Tibial nerve (tissue), 4 donors: ENCODE measurements around the gene C1orf159. TPM values are rescaled to one million over a fixed set of nuclear protein-coding genes. Genes with fewer than 3 reads are reported as not detected.

Source experiments
- DNase-seq, 2 donors: peaks; one replicate each; pipeline ENCODE4 v3.0.0-alpha.2; 2019; ENCODE audit warnings: low spot score in 2 of 2
- H3K27ac ChIP-seq, 4 donors: fragments of 200-600 bp; sonication (generic) in 3 of 4; one replicate each; pipeline ENCODE4 v1.5.1; 2017 to 2019; ENCODE audit warnings: mild to moderate bottlenecking in 1 of 4
- H3K27me3 ChIP-seq, 2 donors: fragments of 200-600 bp; sonication (generic) in 1 of 2; one replicate each; pipeline versions ENCODE4 v1.5.1 to v1.6.0; 2017 to 2019
- H3K36me3 ChIP-seq, 3 donors: fragments of 200-600 bp; sonication (generic); one replicate each; pipeline ENCODE4 v1.5.1; 2018 to 2019
- H3K4me1 ChIP-seq, 4 donors: fragments of 200-600 bp; sonication (generic) in 3 of 4; one replicate each; pipeline ENCODE4 v1.5.1; 2017 to 2019
- H3K4me3 ChIP-seq, 4 donors: fragments of 200-600 bp; sonication (generic) in 3 of 4; one replicate each; pipeline ENCODE4 v1.5.1; 2017 to 2019; ENCODE audit warnings: mild to moderate bottlenecking in 1 of 4, moderate library complexity in 1 of 4
- H3K9me3 ChIP-seq, 4 donors: fragments of 200-600 bp; sonication (generic) in 3 of 4; one replicate each; pipeline ENCODE4 v1.5.1; 2017 to 2019
- CTCF ChIP-seq, 5 experiments: fragments of 200-600 bp in 3 of 5; fragments of 450-650 bp in 2 of 5; sonication (generic) in 3 of 5; IDR thresholded peaks; one replicate each; pipeline ENCODE4 v1.5.1; 2016 to 2019; ENCODE audit warnings: antibody characterized with exemption in 5 of 5, mild to moderate bottlenecking in 3 of 5, moderate library complexity in 2 of 5
- EP300 ChIP-seq, 2 donors: sonication (generic); formaldehyde crosslinking; IDR thresholded peaks; one replicate each; pipeline ENCODE4 v1.6.1; 2017; ENCODE audit warnings: antibody characterized with exemption in 2 of 2, mild to moderate bottlenecking in 1 of 2
- POLR2A ChIP-seq, 2 donors: fragments of 450-650 bp; IDR thresholded peaks; one replicate each; pipeline ENCODE4 v1.6.1; 2017; ENCODE audit warnings: antibody characterized with exemption in 2 of 2, mild to moderate bottlenecking in 2 of 2, moderate library complexity in 2 of 2
- WGBS, 2 donors: methylation state at CpG; one replicate each; pipeline ENCODE4 v1.1.5; 2018; 5-methylcytosine and 5-hydroxymethylcytosine counted together
- total RNA-seq, 4 donors: library from RNA; depleted of rRNA; stranded (reverse); fragments of >200 nt; gene quantifications; one replicate each; pipeline ENCODE4 v1.1.0, GENCODE V29; 2016

Gene C1orf159
- total RNA-seq, 4 donors from 2014 or later: 18.4 to 29.4 (median 23.1) TPM

GRCh38 chr1:1032424-1032823, 83.5 kb downstream of the C1orf159 start:
- TF ChIP-seq POLR2A (IDR thresholded peaks at IDR 0.05) (no peak), EP300 (IDR thresholded peaks at IDR 0.05) (no peak), CTCF (IDR thresholded peaks at IDR 0.05) (no peak)
- Histone ChIP-seq H3K4me3 (peak overlapping the region in 1 of 4 donors; percentile 53), H3K27ac (peak overlapping the region in 1 of 4 donors; percentile 42), H3K36me3 (peaks cover 0 to 24% (median 0%) of the 10 kb centered on the region in 3 donors), H3K4me1 (peaks cover 0 to 40% (median 24%) of the 10 kb centered on the region in 4 donors), H3K9me3 (no peaks in the 10 kb centered on the region), H3K27me3 (peaks cover 0 to 26% of the 10 kb centered on the region in 2 donors)
- WGBS, 2 donors: 47 to 52% methylated on average over 14 to 16 of the region's 16 CpGs
- DNase-seq: no peak

Other genes with a start within 250 kb of the C1orf159 start
- gene SAMD11, start 192.2 kb downstream of the C1orf159 start, total RNA-seq: 10 to 100 TPM in 2 of 4 donors, 1 to 10 TPM in 2; 2.6 to 15.9 (median 11.5) TPM
- 10 to 100 TPM; 28.2 to 54.0 (median 46.4) TPM for gene NOC2L, start 156.8 kb downstream of the C1orf159 start, total RNA-seq
- 10 to 100 TPM in 3 of 4 donors, 1 to 10 TPM in 1; 4.2 to 19.2 (median 11.9) TPM for gene KLHL17, start 155.5 kb downstream of the C1orf159 start, total RNA-seq
- 1 to 10 TPM in 1 of 4 donors, under 1 TPM in 1, not detected in 2; 0.21 to 2.4 TPM for gene PLEKHN1, start 149.6 kb downstream of the C1orf159 start, total RNA-seq
- gene PERM1, start 134.0 kb downstream of the C1orf159 start, total RNA-seq: under 1 TPM in 2 of 4 donors, not detected in 2; 0.22 to 0.78 TPM
- gene HES4, start 116.0 kb downstream of the C1orf159 start, total RNA-seq: 10 to 100 TPM; 26.9 to 70.8 (median 58.7) TPM
- gene ISG15, start 102.6 kb downstream of the C1orf159 start, total RNA-seq: 10 to 100 TPM; 29.1 to 65.4 (median 48.7) TPM
- gene AGRN, start 96.0 kb downstream of the C1orf159 start, total RNA-seq: 10 to 100 TPM; 10.9 to 35.7 (median 20.6) TPM
- not detected for gene RNF223, start 41.8 kb downstream of the C1orf159 start, total RNA-seq
- gene TTLL10, start 57.8 kb upstream of the C1orf159 start, total RNA-seq: not detected
- under 1 TPM in 1 of 4 donors, not detected in 3; 0.44 TPM for gene TNFRSF18, start 90.5 kb upstream of the C1orf159 start, total RNA-seq
- 1 to 10 TPM in 2 of 4 donors, under 1 TPM in 2; 0.39 to 3.7 (median 0.97) TPM for gene TNFRSF4, start 98.1 kb upstream of the C1orf159 start, total RNA-seq
- 100 to 1,000 TPM in 3 of 4 donors, 10 to 100 TPM in 1; 93.3 to 170 (median 110) TPM for gene SDF4, start 115.9 kb upstream of the C1orf159 start, total RNA-seq
- gene B3GALT6, start 116.1 kb upstream of the C1orf159 start, total RNA-seq: 10 to 100 TPM; 13.3 to 24.0 (median 21.4) TPM
- gene C1QTNF12, start 130.6 kb upstream of the C1orf159 start, total RNA-seq: 1 to 10 TPM in 3 of 4 donors, under 1 TPM in 1; 0.84 to 3.0 (median 1.8) TPM
- 10 to 100 TPM; 42.2 to 61.0 (median 53.5) TPM for gene UBE2J2, start 157.8 kb upstream of the C1orf159 start, total RNA-seq
- gene SCNN1D, start 164.3 kb upstream of the C1orf159 start, total RNA-seq: 10 to 100 TPM in 2 of 4 donors, 1 to 10 TPM in 2; 5.4 to 14.9 (median 9.8) TPM
- 100 to 1,000 TPM in 1 of 4 donors, 10 to 100 TPM in 3; 34.3 to 125 (median 69.6) TPM for gene ACAP3, start 191.8 kb upstream of the C1orf159 start, total RNA-seq
- gene PUSL1, start 192.5 kb upstream of the C1orf159 start, total RNA-seq: 10 to 100 TPM; 17.5 to 22.2 (median 19.7) TPM
- 100 to 1,000 TPM; 118 to 241 (median 157) TPM for gene INTS11, start 208.6 kb upstream of the C1orf159 start, total RNA-seq
- gene CPTP, start 208.7 kb upstream of the C1orf159 start, total RNA-seq: 10 to 100 TPM; 12.0 to 24.9 (median 18.8) TPM
- gene TAS1R3, start 215.2 kb upstream of the C1orf159 start, total RNA-seq: 1 to 10 TPM in 1 of 4 donors, under 1 TPM in 3; 0.21 to 1.2 (median 0.63) TPM
- gene DVL1, start 233.3 kb upstream of the C1orf159 start, total RNA-seq: 100 to 1,000 TPM; 130 to 191 (median 144) TPM
- 100 to 1,000 TPM; 351 to 659 (median 448) TPM for gene MXRA8, start 242.5 kb upstream of the C1orf159 start, total RNA-seq